DMS114 treated with DMSO at 0.1 percent for 48 hours (cell line): ENCODE measurements around the gene CD2.

Source experiments
- DNase-seq: peaks from one replicate; lab custom pipeline; 2025; ENCODE audit not compliant: unreplicated experiment; lab: John Stamatoyannopoulos, UW

The CD2 gene

DNA sequence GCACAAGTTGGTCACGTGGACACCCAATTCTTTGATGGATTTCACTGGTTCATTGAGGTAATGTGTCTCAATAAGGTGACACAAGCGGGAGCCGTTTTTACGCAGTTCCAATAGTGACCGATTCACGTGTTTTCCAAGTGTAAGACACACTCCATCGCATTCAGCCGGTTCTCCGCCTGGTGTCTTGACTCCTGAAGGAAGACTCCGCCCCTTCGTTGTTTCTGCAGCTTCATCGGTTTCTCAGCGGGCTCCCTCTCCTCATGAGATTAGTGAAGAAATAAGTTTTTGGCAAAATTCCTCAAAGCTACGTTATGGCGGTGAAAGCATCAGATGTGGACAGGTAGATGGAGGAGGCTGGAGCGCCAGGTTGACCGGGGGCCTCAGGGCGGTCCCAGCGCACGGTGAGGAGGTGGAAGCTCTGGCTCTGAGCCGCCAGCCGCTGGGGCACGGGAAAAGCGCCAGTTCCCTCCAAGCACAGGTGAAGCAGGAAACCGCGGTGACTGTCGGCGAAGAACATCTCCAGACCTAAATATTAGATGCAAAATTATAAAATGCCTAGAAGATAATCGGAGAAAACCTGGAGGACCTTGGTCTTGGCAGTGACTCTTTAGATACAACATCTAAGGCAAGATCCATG, 21.0 kb downstream of the CD2 start:
- no peak for DNase-seq

DNA sequence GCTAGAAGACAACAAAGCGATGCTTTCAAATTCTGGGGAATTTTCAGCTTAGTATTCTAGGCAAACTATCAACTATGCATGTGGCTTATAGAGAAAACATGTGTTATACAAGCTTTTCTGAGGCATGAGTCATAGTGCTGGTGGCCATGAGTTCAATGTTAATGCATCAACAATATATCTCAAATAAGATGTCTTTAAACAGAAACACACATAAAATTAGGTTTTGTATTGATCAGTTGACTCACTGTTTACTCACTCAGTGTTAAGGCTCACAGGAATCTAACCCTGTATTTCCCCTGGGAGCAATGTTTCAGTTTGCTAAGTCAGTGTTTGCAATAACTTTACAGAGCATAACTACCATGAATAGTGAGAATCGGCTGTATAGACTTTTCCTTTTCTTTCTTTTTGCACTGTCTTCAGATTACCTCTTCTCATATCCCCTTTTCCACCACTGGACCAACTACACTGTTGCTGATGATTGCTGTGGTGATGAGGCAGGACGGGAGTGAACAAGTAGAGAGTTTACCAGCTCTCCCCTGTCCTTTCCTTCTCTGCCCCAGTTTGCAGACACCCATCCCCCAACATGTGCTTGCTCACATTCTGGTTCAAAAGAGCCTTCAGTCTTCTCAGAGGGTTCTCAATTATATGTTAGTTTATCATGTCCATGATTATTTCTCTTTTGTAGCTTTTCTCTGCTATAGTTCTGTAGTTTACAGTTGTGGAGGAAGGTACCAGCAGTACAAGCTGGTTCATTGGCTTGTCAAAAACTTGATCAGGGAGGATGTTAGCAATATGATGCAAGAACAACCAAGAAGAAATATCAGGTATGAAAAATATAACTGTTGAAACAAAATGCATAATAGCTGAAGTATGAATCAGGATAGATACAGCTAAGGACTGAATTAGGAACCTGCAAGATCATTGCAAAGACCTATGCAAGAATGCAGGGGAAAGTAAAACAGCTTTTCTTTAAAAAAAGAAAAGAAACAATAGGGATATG, 23.9 kb downstream of the CD2 start:
- no peak for DNase-seq

DNA sequence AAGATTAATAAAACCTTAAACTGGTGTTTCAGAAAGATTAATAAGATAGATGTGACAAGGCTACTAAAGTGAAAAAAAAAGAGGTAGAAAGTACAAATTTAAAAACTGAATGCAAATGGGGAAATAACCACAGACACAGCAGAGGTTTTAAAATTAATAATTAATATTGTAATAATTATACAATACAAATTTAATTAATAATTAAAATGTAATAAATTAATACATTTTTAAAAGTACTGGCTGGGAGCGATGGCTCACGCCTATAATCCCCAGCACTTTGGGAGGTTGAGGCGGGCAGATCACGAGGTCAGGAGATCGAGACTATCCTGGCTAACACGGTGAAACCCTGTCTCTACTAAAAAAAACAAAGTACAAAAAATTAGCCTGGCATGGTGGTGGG, 26.8 kb downstream of the CD2 start:
- DNase-seq = no peak

DNA sequence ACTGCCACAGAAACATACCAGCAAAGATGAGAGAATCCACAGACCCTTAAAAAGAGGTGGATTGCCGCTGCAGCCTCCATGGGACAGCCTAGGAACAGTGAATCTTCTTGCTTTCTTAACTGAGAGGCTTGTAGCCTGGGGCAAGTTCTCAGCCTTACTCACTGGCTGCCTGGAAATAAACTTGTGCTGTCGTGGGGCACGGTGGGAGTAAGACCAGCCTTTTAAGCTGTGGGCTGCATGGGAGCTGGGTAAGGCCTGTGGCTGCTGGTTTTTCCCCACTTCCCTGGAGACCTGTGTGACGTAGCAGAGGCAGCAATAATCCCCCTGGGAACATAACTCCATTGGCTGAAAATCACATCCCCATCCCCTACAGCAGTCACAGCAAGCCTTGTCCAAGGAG, 30.8 kb downstream of the CD2 start:
- no peak for DNase-seq

DNA sequence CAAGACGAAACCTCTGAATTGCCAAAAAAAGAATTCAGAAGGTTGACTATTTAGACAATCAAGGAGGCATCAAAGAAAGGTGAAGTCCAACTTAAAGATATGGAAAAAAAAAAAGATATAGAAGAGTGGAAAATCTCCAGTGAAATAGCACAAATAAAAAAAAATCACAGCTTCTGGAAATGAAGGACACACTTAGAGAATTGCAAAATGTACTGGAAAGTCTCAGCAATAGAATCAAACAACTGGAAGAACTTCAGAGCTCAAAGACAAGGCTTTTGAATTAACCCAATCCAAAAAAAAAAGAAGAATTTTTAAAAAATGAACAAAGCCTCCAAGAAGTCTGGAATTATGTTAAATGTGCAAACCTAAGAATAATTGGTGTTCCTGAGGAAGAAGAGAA, 31.8 kb downstream of the CD2 start:
- DNase-seq = no peak

DNA sequence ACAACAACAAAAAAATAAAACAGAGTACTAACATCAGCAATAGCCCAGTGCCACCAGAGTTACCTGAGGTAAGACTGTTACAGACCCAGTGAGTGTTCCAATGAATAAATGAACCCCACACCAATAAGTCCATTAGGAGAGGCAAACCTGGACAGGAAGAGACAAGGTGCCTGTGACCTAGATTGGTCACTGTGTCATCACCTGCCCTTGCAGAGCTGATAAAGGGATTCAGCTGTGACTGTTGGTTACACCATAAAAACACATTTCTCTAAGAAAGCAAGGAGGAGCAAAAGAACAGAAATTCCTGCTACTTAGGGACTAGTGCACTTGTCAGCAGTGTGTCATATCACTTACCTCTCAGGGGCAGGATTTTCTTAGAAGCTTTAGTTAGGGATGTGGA, 37.5 kb downstream of the CD2 start:
- no peak for DNase-seq

DNA sequence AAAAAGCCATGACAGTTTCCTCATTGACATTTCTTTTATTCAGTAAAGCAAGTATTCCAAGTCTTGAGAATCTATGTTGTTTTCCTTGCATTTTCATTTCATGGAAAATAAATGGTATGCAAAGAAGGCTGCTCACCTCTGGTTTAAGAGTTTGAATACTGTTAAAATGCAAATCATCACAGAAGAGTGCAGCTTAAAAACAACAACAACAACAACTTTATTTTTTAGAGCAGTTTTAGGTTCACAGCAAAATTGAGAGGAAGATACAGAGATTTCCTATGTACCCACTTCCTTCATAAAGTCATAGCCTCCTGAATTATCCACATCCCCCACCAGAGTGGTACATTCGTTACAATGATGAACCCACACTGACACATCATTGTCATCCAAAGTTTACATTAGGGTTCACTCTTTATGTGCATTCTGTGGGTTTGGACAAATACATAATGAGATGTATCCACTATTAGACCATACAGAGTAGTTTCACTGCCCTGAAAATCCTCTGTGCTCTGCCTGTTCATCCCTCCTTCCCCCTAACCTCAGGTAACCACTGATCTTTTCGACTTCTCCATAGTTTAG, 39.2 kb downstream of the CD2 start:
- no peak for DNase-seq

DNA sequence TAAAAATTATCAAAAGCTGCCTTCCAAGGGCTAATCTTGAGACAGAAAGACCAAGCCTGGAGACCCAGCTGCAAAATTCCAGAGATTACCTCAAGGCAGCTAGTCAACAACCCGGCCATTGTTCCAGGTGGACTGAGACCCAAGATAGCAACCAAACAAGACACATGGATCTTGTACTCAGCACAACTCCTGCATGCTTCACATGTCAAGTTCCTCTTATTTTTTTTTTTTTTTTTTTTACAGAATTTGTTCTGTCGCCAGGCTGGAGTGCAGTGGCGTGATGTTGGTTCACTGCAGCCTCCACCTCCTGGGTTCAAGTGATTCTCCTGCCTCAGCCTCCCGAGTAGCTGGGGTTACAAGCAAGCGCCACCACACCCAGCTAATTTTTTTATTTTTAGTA, 40.1 kb downstream of the CD2 start:
- DNase-seq = no peak

DNA sequence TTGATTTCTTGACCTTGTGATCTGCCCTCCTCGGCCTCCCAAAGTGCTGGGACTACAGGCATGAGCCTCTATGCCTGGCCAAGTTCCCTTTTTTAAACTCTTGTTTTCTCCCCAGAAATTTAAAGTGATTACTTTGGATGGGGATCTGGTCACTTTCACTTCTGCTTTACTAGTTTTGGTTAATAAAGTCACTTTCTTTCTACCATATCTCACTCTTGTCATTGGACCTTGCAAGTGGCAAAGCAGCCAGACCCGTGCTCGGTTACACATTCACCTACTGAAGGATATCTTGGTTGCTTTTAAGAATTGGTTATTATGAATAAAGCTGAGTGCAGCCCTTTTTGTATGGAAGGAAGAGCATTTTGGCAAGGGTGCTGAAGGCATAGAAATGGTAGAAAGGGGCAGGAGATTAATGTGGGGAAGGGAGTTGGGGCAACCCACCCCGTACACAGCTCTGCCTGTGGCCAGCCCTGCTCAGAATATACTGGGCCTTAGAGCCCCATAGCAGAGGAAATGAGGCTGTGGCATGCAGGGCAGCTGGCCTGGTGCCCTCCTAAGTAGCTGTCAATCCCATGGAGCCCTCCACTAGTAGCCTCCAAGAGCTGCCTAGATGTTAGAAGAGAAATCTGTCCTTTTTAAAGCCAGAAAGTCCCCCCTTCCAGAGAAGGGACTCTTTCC, 40.7 kb downstream of the CD2 start:
- DNase-seq = no peak

DNA sequence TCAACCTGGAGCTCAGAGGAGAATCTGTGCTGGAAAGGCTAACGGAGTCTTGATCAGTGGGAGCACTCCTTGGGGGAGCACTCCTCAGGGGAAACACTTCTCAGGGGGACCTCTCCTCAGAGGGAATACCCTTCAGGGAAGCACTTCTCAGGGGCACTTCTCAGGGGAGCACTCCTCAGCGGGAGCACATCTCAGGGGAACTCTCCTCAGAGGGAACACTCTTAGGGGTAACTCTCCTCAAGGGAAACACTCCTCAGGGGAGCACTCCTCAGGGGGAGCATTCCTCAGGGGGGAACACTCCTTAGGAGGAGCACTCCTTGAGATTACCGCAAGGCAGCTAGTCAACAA, 41.2 kb downstream of the CD2 start:
- DNase-seq = no peak

DNA sequence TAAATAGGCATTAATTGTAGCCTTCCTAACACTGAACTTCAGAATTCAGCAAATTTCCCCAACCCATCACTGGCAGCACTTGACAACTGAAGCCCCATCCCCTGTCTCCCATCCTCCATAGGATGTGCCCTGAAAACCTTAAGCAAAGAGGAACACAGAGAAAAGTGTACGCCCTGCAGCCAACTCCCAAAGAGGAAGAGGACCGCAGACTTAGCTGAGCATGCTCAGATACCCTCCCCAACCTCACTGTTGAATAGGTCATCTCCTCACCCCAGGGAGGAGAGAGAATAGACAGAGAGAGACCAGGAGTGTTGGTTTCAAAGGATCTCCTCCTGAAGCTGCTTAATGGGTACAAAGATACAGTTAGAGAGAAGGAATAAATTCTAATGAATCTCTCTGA, 50.5 kb downstream of the CD2 start:
- no peak for DNase-seq

DNA sequence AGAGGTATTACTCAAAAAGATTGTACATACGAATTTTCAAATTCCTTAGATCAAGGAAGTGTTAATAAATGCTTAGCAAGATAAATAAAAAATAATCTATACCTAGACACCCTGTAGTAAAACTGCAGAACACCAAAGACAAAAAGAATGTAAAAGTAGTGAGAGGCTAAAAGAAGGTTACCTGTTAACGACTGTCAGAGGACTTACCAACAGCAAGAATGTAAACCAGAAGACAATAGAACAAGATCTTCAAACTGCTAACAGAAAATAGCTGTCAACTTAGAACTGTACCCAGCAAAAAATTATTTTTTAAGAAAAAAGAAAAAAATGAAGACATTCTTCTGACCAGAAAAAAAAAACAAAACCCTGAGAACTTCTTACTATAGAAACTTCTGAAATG, 51.2 kb downstream of the CD2 start:
- DNase-seq = no peak

DNA sequence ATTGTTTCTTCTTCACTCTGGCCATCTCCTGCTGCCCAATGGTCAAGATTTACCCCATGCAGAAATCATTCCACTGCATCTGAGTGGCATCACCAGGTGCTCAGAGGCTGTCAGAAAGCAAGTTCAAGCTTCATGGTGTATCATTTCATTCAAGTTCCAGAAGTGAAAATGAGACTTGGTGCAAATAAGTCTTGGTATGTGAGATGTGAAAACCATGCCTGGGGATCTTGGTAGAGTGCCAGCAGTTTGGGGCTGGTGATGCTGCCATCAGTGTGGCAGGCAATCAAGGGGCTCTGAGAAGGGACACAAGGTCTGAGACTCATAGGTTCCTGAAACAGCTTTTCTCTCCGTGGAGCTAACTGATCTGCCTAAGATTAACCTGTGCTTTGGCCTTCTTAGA, 52.0 kb downstream of the CD2 start:
- no peak for DNase-seq

DNA sequence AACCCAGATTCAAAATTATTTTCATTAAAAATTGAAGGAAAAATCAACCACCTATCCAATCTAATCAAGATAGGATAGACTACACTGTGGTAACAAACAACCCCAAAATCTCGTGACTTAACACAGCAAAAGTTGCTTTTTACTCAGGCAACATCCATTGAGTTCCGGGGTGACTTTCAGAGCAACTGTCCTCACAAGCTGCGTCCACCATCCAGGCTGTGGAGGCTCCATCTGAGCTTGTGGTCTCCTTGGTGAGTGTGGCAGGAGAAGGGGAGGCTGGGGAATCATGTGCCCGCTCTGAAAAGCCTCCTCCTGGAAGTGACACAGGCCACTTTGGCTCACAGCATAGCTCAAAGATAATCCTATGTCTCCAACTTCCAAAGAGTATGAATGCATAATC, 52.4 kb downstream of the CD2 start:
- no peak for DNase-seq

DNA sequence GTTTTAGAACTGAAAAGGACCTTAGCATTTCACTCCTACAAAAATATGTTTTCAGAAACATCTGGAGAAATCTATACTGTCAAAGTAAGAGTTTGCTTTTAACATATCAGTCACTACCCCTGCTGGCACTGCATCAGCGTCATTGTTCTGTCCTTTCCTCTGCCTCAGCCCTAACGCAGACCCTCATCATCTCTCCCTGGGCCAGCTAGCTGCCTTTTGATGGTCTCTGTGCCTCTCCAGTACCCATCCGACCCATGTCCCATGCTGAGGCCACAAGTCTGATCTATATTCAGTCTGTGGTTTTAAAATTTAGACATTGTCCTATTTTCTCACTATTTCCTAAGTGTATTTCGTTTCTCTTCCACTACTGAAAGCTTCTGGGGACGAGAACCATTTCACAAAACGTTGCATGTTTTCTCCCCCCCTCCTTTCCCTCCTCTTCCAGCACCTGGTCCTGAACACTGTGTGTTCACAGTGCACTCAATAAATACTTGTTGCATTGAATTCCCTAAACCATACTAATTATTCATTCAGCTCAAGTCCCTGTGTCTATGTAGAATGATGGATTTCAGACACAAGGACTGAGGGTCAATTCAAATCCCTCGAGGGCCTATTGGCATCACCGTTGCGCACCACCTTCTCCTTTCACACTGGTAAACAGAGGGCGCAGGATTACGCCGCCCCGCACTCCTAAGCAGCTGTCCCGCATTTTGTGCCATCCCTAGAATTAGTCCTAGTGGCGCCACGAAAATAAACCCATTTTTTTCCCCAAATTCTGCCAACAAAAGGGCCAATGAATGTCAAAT, 53.4 kb downstream of the CD2 start:
- DNase-seq = no peak

DNA sequence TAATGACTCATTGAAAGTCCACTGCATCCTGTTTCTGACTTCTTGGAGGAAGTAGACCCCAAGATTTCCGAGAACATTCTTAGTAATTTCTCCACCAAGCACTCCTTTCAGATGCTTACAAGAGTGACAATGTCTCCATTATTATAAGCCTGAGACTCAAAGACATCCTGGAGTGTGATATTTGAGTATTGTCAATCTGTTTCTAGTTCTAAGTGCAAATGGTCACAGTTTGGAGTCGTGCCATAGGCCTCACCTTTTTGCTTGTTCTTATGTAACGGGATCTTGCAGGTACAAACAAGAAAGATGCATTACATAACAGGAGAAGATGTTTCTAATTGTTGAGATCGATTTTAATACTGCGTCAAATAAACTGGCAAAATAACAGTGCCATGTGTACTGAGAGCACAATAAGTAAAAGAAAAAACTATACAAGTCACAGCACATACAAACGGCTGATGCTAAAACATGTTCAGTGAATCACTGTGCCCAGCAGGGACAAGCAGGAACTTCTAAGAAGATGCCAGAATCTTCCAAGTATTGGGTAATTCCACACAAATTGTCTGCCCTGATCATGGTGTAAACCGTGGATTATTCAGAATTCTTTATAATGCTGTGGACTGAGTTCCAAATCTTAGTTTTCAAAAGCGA, 54.1 kb downstream of the CD2 start:
- DNase-seq = no peak

DNA sequence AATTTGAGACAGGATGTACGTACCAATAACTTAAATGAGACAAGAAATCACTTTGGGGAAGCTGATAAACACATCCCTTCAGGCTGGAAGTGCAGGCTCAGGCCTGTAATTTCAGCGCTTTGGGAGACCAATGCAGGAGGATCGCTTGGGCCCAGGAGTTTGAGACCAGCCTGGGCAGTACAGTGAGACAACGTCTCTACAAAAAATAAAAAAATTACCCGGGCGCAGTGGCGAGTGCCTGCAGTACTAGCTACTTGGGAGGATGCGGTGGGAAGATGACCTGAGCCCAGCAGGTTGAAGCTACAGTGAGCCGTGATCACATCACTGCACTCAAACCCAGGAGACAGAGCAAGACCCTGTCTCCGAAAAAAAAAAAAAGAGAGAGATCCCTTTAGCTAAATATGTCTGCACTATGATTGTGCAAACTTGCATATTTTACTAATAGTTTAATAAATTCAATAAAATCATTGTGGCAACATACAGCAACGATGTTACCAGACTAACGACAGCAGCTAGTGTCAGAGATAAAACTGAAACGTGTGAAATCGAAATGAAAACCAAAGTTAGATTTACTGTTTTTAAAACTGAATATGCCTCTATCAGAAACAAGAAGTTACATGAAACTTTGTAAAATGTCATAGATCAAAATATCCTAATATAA, 54.7 kb downstream of the CD2 start:
- DNase-seq = no peak

DNA sequence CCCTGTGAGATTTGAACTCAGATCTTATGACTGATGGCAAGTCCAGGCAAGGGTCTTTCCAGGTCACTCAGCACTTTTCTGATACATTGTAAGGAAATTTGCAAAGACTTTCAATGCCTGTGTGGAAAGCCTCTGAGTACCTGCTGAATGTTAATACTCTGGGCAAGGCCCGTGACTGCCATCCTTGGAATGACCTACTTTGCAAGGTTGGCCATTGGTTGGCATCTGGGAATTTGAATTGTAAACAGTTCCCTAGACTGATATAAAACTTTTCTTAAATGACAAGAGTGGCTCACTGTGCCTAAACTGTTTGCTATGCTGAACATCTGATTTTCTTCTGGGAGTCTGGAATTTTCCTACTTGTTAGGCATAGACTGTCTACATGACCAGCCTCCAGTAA, 57.1 kb downstream of the CD2 start:
- DNase-seq = no peak

DNA sequence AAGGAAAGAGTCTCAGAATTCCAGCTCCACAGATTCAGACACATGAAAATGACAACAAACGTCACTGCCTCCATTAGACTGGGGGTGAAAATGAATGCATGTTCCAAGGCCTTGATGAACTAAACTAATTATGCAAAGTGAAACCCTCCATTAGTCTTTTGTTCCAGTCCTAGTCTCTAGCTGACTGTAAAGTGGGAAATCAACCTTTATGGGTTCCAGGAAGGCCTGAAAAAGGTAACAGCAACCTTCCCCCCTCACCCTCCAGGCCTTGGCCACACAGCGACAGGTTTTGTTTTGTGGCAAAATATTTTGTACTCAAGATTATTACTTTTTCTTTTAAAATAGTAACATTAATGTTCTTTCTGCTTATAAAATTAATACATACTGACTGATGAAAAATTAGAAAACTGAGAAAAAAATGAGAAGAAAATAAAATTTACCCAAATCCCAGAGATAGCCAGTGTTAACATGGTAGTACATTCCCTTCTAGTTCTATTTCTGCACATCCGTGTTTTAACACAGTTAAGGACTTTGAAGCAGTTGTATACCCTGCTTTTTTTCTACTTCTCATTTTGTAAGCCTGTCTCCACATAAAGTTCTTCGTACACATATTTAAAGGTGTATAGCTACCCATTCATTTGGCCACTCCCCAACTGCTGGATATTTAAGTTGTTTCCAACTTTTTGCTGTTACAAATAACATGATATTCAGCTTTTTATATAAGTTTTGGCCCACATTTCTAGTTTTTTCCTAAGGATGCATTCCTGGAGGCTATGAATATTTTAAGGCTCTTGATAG, 60.9 kb downstream of the CD2 start:
- no peak for DNase-seq
